ENCODE data around the gene PCSK6.

DNA sequence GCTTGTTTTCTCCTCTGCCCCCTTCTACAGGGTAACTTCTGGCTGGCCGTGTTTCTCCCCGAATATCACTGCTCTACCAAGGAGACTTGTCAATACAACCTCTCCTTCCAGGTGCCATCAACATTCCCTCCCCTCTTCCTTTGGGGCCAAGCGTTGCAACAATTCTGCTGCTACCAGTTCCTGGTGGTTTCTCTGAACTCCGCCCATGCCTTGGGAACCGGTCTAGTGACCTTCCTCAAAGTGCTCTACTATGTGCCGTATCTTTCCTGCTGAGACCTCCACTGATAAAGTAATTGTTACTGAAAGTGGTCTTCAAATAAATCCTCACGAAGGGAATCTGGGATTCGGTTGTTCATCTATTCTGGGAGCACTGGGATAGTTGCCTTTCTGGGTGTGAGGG is 26.2 kb downstream of the PCSK6 start:
- TF ChIP-seq, protein P1, sequence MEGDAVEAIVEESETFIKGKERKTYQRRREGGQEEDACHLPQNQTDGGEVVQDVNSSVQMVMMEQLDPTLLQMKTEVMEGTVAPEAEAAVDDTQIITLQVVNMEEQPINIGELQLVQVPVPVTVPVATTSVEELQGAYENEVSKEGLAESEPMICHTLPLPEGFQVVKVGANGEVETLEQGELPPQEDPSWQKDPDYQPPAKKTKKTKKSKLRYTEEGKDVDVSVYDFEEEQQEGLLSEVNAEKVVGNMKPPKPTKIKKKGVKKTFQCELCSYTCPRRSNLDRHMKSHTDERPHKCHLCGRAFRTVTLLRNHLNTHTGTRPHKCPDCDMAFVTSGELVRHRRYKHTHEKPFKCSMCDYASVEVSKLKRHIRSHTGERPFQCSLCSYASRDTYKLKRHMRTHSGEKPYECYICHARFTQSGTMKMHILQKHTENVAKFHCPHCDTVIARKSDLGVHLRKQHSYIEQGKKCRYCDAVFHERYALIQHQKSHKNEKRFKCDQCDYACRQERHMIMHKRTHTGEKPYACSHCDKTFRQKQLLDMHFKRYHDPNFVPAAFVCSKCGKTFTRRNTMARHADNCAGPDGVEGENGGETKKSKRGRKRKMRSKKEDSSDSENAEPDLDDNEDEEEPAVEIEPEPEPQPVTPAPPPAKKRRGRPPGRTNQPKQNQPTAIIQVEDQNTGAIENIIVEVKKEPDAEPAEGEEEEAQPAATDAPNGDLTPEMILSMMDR (IDR thresholded peaks at IDR 0.05), result no peak
- no peak for TF ChIP-seq POLR2A (IDR thresholded peaks at IDR 0.05)
